K562 (cell line): ENCODE data around the gene C6orf47. TPM values are rescaled to one million over a fixed set of nuclear protein-coding genes. Genes with fewer than 3 reads are reported as not detected.

Experiments used
- AFF1 ChIP-seq, 2 experiments: fragments of 450-650 bp; IDR thresholded peaks; 2 replicates each; pipeline ENCODE4 v1.6.1; 2018; ENCODE audit warnings: mild to moderate bottlenecking in 2 of 2, low read depth in 1 of 2; ENCODE audit not compliant: partially characterized antibody in 2 of 2
- CREM ChIP-seq: IDR thresholded peaks from 2 replicates; pipeline ENCODE4 v1.6.1; 2014; ENCODE audit warnings: antibody characterized with exemption, low read depth
- EP300 ChIP-seq: IDR thresholded peaks from 2 replicates; pipeline ENCODE4 v1.6.1; 2012; ENCODE audit warnings: low read length, improper control_type of control experiment
- EWSR1 ChIP-seq: fragments of 450-650 bp; IDR thresholded peaks from 2 replicates; pipeline ENCODE4 v1.6.1; 2018; ENCODE audit warnings: borderline replicate concordance, mild to moderate bottlenecking, low read depth, moderate library complexity; ENCODE audit not compliant: partially characterized antibody
- FOXJ2 ChIP-seq: fragments of 200-800 bp; sonication (Bioruptor generic); IDR thresholded peaks from 2 replicates; pipeline ENCODE4 v1.6.1; 2016; ENCODE audit warnings: missing genetic modification characterization, missing compliant biosample characterization
- HDAC2 ChIP-seq: fragments of 450-650 bp; IDR thresholded peaks from 2 replicates; pipeline ENCODE4 v1.6.1; 2016; ENCODE audit warnings: mild to moderate bottlenecking
- HMGXB4 ChIP-seq: sonication (generic); formaldehyde crosslinking; IDR thresholded peaks from 2 replicates; pipeline ENCODE4 v1.8.1; 2023; ENCODE audit warnings: mild to moderate bottlenecking, missing genetic modification reagents
- KLF13 ChIP-seq: fragments of 450-650 bp; IDR thresholded peaks from 2 replicates; pipeline ENCODE4 v1.6.1; 2016; ENCODE audit warnings: missing genetic modification characterization, low read depth, mild to moderate bottlenecking, missing compliant biosample characterization, moderate library complexity, borderline replicate concordance
- NR2C1 ChIP-seq, 2 experiments: fragments of 450-650 bp; IDR thresholded peaks; 2 replicates each; pipeline ENCODE4 v1.6.1; 2017; ENCODE audit warnings: mild to moderate bottlenecking in 2 of 2, antibody characterized with exemption in 1 of 2, inconsistent platforms in 1 of 2, missing compliant biosample characterization in 1 of 2, missing genetic modification characterization in 1 of 2
- PHTF2 ChIP-seq: fragments of 250-450 bp; sonication (Bioruptor Pico); IDR thresholded peaks from 2 replicates; pipeline ENCODE4 v1.5.0; 2021; ENCODE audit warnings: mild to moderate bottlenecking
- PTTG1 ChIP-seq: fragments of 450-650 bp; IDR thresholded peaks from 2 replicates; pipeline ENCODE4 v1.6.1; 2016; ENCODE audit warnings: low read depth, mild to moderate bottlenecking, missing genetic modification characterization, missing compliant biosample characterization
- RAD51 ChIP-seq: fragments of 450-650 bp; IDR thresholded peaks from 2 replicates; pipeline ENCODE4 v1.7.1; 2016; ENCODE audit warnings: low read depth, mild to moderate bottlenecking, borderline replicate concordance
- ZNF217 ChIP-seq: sonication (generic); formaldehyde crosslinking; IDR thresholded peaks from 2 replicates; pipeline ENCODE4 v1.8.0; 2022; ENCODE audit warnings: mild to moderate bottlenecking, missing genetic modification reagents
- ZNF561 ChIP-seq: fragments of 450-650 bp; formaldehyde crosslinking; conservative IDR thresholded peaks from 2 replicates; pipeline ENCODE4 v1.4.0; 2020; ENCODE audit warnings: mild to moderate bottlenecking, moderate library complexity
- ZNF696 ChIP-seq: fragments of 250-450 bp; sonication (Bioruptor Pico); conservative IDR thresholded peaks from 2 replicates; pipeline ENCODE4 v1.4.0; 2020; ENCODE audit warnings: mild to moderate bottlenecking, moderate library complexity
- ZZZ3 ChIP-seq: fragments of 450-650 bp; IDR thresholded peaks from 2 replicates; pipeline ENCODE4 v1.6.1; 2016; ENCODE audit warnings: antibody characterized with exemption, mild to moderate bottlenecking, moderate library complexity
- polyA plus RNA-seq, 8 experiments: library from polyadenylated mRNA; depleted of rRNA in 4 of 8; stranded (reverse) in 5 of 8; unstranded in 3 of 8; fragments of >200 nt; fragmentation: Nextera tagmentation in 2 of 8; fragmentation: Illumina TruSeq in 1 of 8; extraction: Ambion mirVana in 2 of 8; extraction: Trizol in 1 of 8; gene quantifications; 2 replicates each; pipeline versions ENCODE4 v1.2.1 to v1.2.3, GENCODE V29; 2011 to 2014; ENCODE audit warnings: inconsistent platforms in 1 of 8, missing spikeins in 1 of 8
- total RNA-seq, 7 experiments: library from RNA; depleted of rRNA in 6 of 7; stranded (reverse); fragments of >200 nt in 6 of 7; fragmentation: Illumina TruSeq in 2 of 7; extraction: Trizol in 2 of 7; gene quantifications; 2 replicates each; pipeline versions ENCODE4 v1.2.1 to v1.2.3, GENCODE V29; 2011 to 2021; ENCODE audit warnings: low replicate concordance in 1 of 7
- TF ChIP-seq, protein P1 (sequence below): fragments of 450-650 bp; formaldehyde crosslinking; IDR thresholded peaks from 2 replicates; pipeline ENCODE4 v1.4.0; 2020; ENCODE audit warnings: mild to moderate bottlenecking, mixed read lengths
- TF ChIP-seq, protein P2 (sequence below): sonication (generic); IDR thresholded peaks from 2 replicates; pipeline ENCODE4 v1.6.1; 2016
- TF ChIP-seq, protein P3 (sequence below): fragments of 450-650 bp; formaldehyde crosslinking; IDR thresholded peaks from 2 replicates; pipeline ENCODE4 v1.4.0; 2020; ENCODE audit warnings: mild to moderate bottlenecking

Gene C6orf47
- total and polyA plus RNA-seq, 9 of the 15 experiments (the other 6 are each of a cell fraction or from before 2014, with no cell fraction given), result 0.14 to 43.8 (median 27.0) TPM

GRCh38 chr6:31676904-31677303, 16.3 kb upstream of the C6orf47 start (continued):
- TF ChIP-seq, protein P1, sequence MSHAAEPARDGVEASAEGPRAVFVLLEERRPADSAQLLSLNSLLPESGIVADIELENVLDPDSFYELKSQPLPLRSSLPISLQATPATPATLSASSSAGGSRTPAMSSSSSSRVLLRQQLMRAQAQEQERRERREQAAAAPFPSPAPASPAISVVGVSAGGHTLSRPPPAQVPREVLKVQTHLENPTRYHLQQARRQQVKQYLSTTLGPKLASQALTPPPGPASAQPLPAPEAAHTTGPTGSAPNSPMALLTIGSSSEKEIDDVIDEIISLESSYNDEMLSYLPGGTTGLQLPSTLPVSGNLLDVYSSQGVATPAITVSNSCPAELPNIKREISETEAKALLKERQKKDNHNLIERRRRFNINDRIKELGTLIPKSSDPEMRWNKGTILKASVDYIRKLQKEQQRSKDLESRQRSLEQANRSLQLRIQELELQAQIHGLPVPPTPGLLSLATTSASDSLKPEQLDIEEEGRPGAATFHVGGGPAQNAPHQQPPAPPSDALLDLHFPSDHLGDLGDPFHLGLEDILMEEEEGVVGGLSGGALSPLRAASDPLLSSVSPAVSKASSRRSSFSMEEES (CRISPR knock-in tag), result no peak
- TF ChIP-seq RAD51 (no peak), FOXJ2 (tag) (no peak), ZNF696 (no peak), HDAC2 (no peak), KLF13 (tag) (no peak), AFF1 (IDR thresholded peaks at IDR 0.05; ENCODE audit: low read depth in 1 of 2, partially characterized antibody in 2 of 2) (no peak), ZNF561 (CRISPR knock-in tag) (no peak), NR2C1 (IDR thresholded peaks at IDR 0.05) (no peak), NR2C1 (tag; IDR thresholded peaks at IDR 0.05) (no peak), PTTG1 (no peak), ZZZ3 (no peak), ZNF217 (no peak), HMGXB4 (no peak), EWSR1 (no peak), EP300 (no peak), PHTF2 (CRISPR knock-in tag) (no peak), CREM (peak; percentile 94)
- TF ChIP-seq, protein P2, sequence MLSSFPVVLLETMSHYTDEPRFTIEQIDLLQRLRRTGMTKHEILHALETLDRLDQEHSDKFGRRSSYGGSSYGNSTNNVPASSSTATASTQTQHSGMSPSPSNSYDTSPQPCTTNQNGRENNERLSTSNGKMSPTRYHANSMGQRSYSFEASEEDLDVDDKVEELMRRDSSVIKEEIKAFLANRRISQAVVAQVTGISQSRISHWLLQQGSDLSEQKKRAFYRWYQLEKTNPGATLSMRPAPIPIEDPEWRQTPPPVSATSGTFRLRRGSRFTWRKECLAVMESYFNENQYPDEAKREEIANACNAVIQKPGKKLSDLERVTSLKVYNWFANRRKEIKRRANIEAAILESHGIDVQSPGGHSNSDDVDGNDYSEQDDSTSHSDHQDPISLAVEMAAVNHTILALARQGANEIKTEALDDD, result no peak
- TF ChIP-seq, protein P3, sequence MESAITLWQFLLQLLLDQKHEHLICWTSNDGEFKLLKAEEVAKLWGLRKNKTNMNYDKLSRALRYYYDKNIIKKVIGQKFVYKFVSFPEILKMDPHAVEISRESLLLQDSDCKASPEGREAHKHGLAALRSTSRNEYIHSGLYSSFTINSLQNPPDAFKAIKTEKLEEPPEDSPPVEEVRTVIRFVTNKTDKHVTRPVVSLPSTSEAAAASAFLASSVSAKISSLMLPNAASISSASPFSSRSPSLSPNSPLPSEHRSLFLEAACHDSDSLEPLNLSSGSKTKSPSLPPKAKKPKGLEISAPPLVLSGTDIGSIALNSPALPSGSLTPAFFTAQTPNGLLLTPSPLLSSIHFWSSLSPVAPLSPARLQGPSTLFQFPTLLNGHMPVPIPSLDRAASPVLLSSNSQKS (CRISPR knock-in tag), result no peak
